Right lobe of liver (tissue), 6 donors: ENCODE data around the gene UQCRC2. TPM values are rescaled to one million over a fixed set of nuclear protein-coding genes. Genes with fewer than 3 reads are reported as not detected.

Source experiments
- ATAC-seq, 4 donors: fragments of 200-7000 bp; cut with Tn5 transposase; one replicate each; pipeline ENCODE4 v1.9.1; 2020; ENCODE audit warnings: mild to moderate bottlenecking in 4 of 4, moderate library complexity in 4 of 4
- DNase-seq, 3 donors: peaks; one replicate each; pipeline ENCODE4 v3.0.0-alpha.2; 2020
- H3K27ac ChIP-seq, 3 donors: fragments of 200-600 bp; one replicate each; pipeline ENCODE4 v1.8.0; 2022
- H3K27me3 ChIP-seq, 2 donors: fragments of 200-600 bp; one replicate each; pipeline ENCODE4 v1.8.0; 2022
- H3K36me3 ChIP-seq, 4 donors: fragments of 200-600 bp; sonication (generic) in 1 of 4; one replicate each; pipeline versions ENCODE4 v1.5.1 to v1.8.0; 2017 to 2022; ENCODE audit warnings: control low read depth in 1 of 4
- H3K4me1 ChIP-seq, 4 donors: fragments of 200-600 bp; sonication (generic) in 1 of 4; one replicate each; pipeline versions ENCODE4 v1.5.1 to v1.8.0; 2017 to 2022; ENCODE audit warnings: control low read depth in 1 of 4
- H3K4me3 ChIP-seq, 3 donors: fragments of 200-600 bp; one replicate each; pipeline ENCODE4 v1.8.0; 2022
- H3K9me3 ChIP-seq, 4 donors: fragments of 200-600 bp; sonication (generic) in 1 of 4; one replicate each; pipeline versions ENCODE4 v1.5.1 to v1.8.0; 2017 to 2022; ENCODE audit warnings: control low read depth in 1 of 4
- CTCF ChIP-seq, 4 donors: fragments of 200-600 bp in 3 of 4; fragments of 450-650 bp in 1 of 4; IDR thresholded peaks; one replicate each; pipeline versions ENCODE4 v1.5.1 to v1.8.0; 2016 to 2022; ENCODE audit warnings: antibody characterized with exemption in 4 of 4, mild to moderate bottlenecking in 2 of 4
- POLR2A ChIP-seq: fragments of 450-650 bp; IDR thresholded peaks from one replicate; pipeline ENCODE4 v1.6.1; 2017; ENCODE audit warnings: antibody characterized with exemption, mild to moderate bottlenecking
- WGBS: methylation state at CpG from one replicate; pipeline ENCODE4 v1.1.6; 2018; ENCODE audit warnings: low coverage, low lambda C conversion rate; ENCODE audit not compliant: insufficient coverage; ENCODE audit errors: missing lambda C conversion rate; 5-methylcytosine and 5-hydroxymethylcytosine counted together
- intact Hi-C, 2 donors: fragments of 100-400 bp; cut with DNase I; formaldehyde crosslinking; loops; one replicate each; pipeline versions ENCODE4 v1.11.2 to v1.14.1; 2022
- total RNA-seq, 6 experiments: library from RNA; depleted of rRNA in 2 of 6; stranded (reverse); fragments of >200 nt in 2 of 6; fragmentation: NEBNext Ultra II Directional in 3 of 6; extraction: Animal tissue kit (Norgen Biotek cat#: 25700) in 3 of 6; gene quantifications; one replicate each; pipeline versions ENCODE4 v1.1.0 to v1.2.4, GENCODE V29; 2016 to 2023
- donor health status: DM: no; HTN: yes; CAD: no.
- donor health status: DM: no; HTN: no; CAD: no.
- donor health status: DM: no; HTN: no; CAD: no.
- donor health status: DM: no; HTN: yes; CAD: no.
- donor health status: DM: no; HTN: yes; CAD: no.

Gene UQCRC2
- total RNA-seq, 6 experiments from 2014 or later, result 128 to 214 (median 169) TPM

- no peak for ATAC-seq
Observed at GRCh38 chr16:21959050-21959449, 5.9 kb downstream of the UQCRC2 start.

GRCh38 chr16:21962475-21962874, 9.3 kb downstream of the UQCRC2 start:
- Histone ChIP-seq H3K27ac (no peak overlapping the region), H3K4me3 (no peak overlapping the region), H3K9me3 (no peaks in the 10 kb centered on the region), H3K4me1 (no peaks in the 10 kb centered on the region), H3K27me3 (no peaks in the 10 kb centered on the region), H3K36me3 (peaks cover 12 to 95% (median 65%) of the 10 kb centered on the region in 4 donors)
- 75% methylated on average over 5 of the region's 5 CpGs for WGBS
- intact Hi-C loops, result no loop called here
- no peak for ATAC-seq
- TF ChIP-seq CTCF (IDR thresholded peaks at IDR 0.05), result no peak
- no peak for TF ChIP-seq POLR2A
- no peak for DNase-seq

More at GRCh38 chr16:21959050-21959449, 5.9 kb downstream of the UQCRC2 start:
- Histone ChIP-seq H3K36me3 (peaks cover 7 to 76% (median 38%) of the 10 kb centered on the region in 4 donors), H3K9me3 (no peaks in the 10 kb centered on the region), H3K27me3 (no peaks in the 10 kb centered on the region), H3K27ac (no peak overlapping the region), H3K4me1 (peaks cover 0 to 6% (median 3%) of the 10 kb centered on the region in 4 donors), H3K4me3 (no peak overlapping the region)
- DNase-seq, result no peak
- no peak for TF ChIP-seq CTCF (IDR thresholded peaks at IDR 0.05)
- TF ChIP-seq POLR2A, result no peak
- intact Hi-C loops, result no loop called here
- 69% methylated on average over 3 of the region's 3 CpGs for WGBS

- ATAC-seq, result no peak
- TF ChIP-seq CTCF (IDR thresholded peaks at IDR 0.05), result no peak
- Histone ChIP-seq H3K4me3 (no peak overlapping the region), H3K4me1 (no peaks in the 10 kb centered on the region), H3K27me3 (no peaks in the 10 kb centered on the region), H3K9me3 (no peaks in the 10 kb centered on the region), H3K36me3 (peaks cover 12 to 95% (median 71%) of the 10 kb centered on the region in 4 donors), H3K27ac (no peak overlapping the region)
- intact Hi-C loops, result no loop called here
- no peak for DNase-seq
- WGBS, result 100% methylated on average over 2 of the region's 3 CpGs
Observed at GRCh38 chr16:21963887-21964286, 10.7 kb downstream of the UQCRC2 start.

- intact Hi-C loops, result no loop called here
- H3K27ac ChIP-seq, result no peak overlapping the region
- no peak for DNase-seq
- no peak overlapping the region for H3K4me3 ChIP-seq
- peaks cover 12 to 95% (median 70%) of the 10 kb centered on the region in 4 donors for H3K36me3 ChIP-seq
- TF ChIP-seq POLR2A (no peak), CTCF (IDR thresholded peaks at IDR 0.05) (no peak)
- 83% methylated on average over 5 of the region's 6 CpGs for WGBS
- ATAC-seq, result no peak
- H3K4me1 ChIP-seq, result no peaks in the 10 kb centered on the region
- no peaks in the 10 kb centered on the region for H3K27me3 ChIP-seq
- no peaks in the 10 kb centered on the region for H3K9me3 ChIP-seq
Observed at GRCh38 chr16:21964353-21964752, 11.2 kb downstream of the UQCRC2 start.

GRCh38 chr16:21971856-21972255, 18.7 kb downstream of the UQCRC2 start:
- 83% methylated on average over 2 of the region's 4 CpGs for WGBS
- Histone ChIP-seq H3K4me1 (no peaks in the 10 kb centered on the region), H3K9me3 (no peaks in the 10 kb centered on the region), H3K27ac (no peak overlapping the region), H3K4me3 (no peak overlapping the region), H3K27me3 (no peaks in the 10 kb centered on the region), H3K36me3 (peaks cover 6 to 100% (median 79%) of the 10 kb centered on the region in 4 donors)
- intact Hi-C loops, result no loop called here
- TF ChIP-seq CTCF (IDR thresholded peaks at IDR 0.05) (no peak), POLR2A (no peak)
- no peak for ATAC-seq
- no peak for DNase-seq
